Stomach (tissue), 9 donors: ENCODE results near the gene PRDM16. TPM values are rescaled to one million over a fixed set of nuclear protein-coding genes. Genes with fewer than 3 reads are reported as not detected.

ENCODE experiments used
- DNase-seq, 2 donors: peaks; one replicate each; pipeline versions ENCODE4 v3.0.0 to v3.0.0-alpha.2; 2013 to 2019
- H3K27ac ChIP-seq, 5 donors: fragments of 200-600 bp in 4 of 5; sonication (generic) in 4 of 5; one replicate each; pipeline ENCODE4 v1.5.1; 2013 to 2019; ENCODE audit warnings: mild to moderate bottlenecking in 1 of 5, moderate library complexity in 1 of 5
- H3K27me3 ChIP-seq, 3 donors: fragments of 200-600 bp; sonication (generic); one replicate each; pipeline ENCODE4 v1.5.1; 2017 to 2019; ENCODE audit warnings: mixed run types in 1 of 3
- H3K36me3 ChIP-seq, 4 donors: fragments of 200-600 bp; sonication (generic); 1 replicate in 3 of 4; 2 replicates in 1 of 4; pipeline ENCODE4 v1.5.1; 2016 to 2019
- H3K4me1 ChIP-seq, 4 donors: fragments of 200-600 bp; sonication (generic); one replicate each; pipeline ENCODE4 v1.5.1; 2016 to 2019
- H3K4me3 ChIP-seq, 4 donors: fragments of 200-600 bp; sonication (generic) in 3 of 4; one replicate each; pipeline ENCODE4 v1.5.1; 2016 to 2019; ENCODE audit warnings: mild to moderate bottlenecking in 1 of 4
- H3K9me3 ChIP-seq, 4 donors: fragments of 200-600 bp; sonication (generic); one replicate each; pipeline ENCODE4 v1.5.1; 2016 to 2019
- CTCF ChIP-seq, 7 experiments: fragments of 450-650 bp in 4 of 7; fragments of 200-600 bp in 3 of 7; sonication (generic) in 3 of 7; IDR thresholded peaks; one replicate each; pipeline ENCODE4 v1.5.1; 2016 to 2019; ENCODE audit warnings: antibody characterized with exemption in 7 of 7, control low read depth in 2 of 7, mild to moderate bottlenecking in 1 of 7
- EP300 ChIP-seq: sonication (generic); formaldehyde crosslinking; IDR thresholded peaks from one replicate; pipeline ENCODE4 v1.6.1; 2017; ENCODE audit warnings: antibody characterized with exemption
- POLR2A ChIP-seq, 4 donors: fragments of 450-650 bp; IDR thresholded peaks; one replicate each; pipeline ENCODE4 v1.6.1; 2016; ENCODE audit warnings: antibody characterized with exemption in 4 of 4, control low read depth in 2 of 4, mild to moderate bottlenecking in 1 of 4, moderate library complexity in 1 of 4
- POLR2AphosphoS5 ChIP-seq, 3 donors: sonication (generic); formaldehyde crosslinking; IDR thresholded peaks; one replicate each; pipeline ENCODE4 v1.6.1; 2016; ENCODE audit warnings: antibody characterized with exemption in 3 of 3
- WGBS, 5 donors: extraction: QIAGEN DNeasy Blood & Tissue Kit in 3 of 5; methylation state at CpG; one replicate each; pipeline versions ENCODE4 v1.1.5 to v1.1.7; 2013 to 2018; 5-methylcytosine and 5-hydroxymethylcytosine counted together
- intact Hi-C: fragments of 100-400 bp; cut with DNase I; formaldehyde crosslinking; loops from one replicate; pipeline ENCODE4 v1.15.1; 2023; ENCODE audit warnings: low total_unique reads
- polyA plus RNA-seq, 3 donors: library from polyadenylated mRNA; stranded (reverse); fragments of 200-250 nt; gene quantifications; one replicate each; pipeline ENCODE4 v1.2.3, GENCODE V29; 2013
- total RNA-seq, 5 donors: library from RNA; depleted of rRNA; stranded (reverse); fragments of >200 nt; gene quantifications; one replicate each; pipeline versions ENCODE4 v1.1.0 to v1.2.3, GENCODE V29; 2014 to 2016
- donor health status: healthy with polysubstance abuse.
- donor health status: Bipolar disorder and iron deficiency.
- donor health status: healthy.

The PRDM16 gene
- total and polyA plus RNA-seq, 8 donors, result 0.29 to 222 (median 15.8) TPM

DNA sequence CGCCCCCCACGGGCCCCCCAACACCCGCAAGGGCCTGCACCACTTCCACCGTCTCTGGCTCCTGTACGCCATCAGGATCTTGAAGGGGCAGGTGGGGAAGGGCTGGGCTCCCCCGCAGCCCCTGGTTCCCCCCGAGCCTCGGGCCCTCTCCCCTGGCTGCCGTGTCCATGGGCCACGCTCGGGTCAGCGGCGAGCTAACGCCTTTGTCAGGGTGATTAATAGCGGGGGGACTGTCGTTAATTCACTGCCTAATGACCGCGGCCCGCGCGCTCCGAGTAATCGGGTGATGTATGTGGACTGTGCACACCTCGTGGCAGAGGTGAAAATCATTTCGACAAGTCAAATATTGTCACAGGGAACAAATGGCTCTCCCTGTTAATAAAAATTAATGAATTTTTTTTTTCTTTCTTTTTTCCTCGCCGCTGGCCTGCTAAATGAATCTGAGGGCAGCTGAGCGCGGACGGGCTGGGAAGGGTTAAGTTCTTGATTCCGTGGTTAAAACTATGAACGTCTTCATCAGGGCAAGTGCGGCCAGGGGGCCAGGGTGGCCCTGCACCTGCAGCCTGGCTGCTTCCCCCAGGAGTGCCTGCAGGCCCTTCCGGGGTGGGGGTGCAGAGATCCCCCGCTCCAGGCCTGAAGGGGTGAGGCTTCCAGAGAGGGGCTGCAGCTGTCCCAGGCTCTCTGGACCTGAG lies 100.8 kb downstream of the PRDM16 start:
- Histone ChIP-seq H3K4me1 (peaks cover 60 to 67% (median 65%) of the 10 kb centered on the region in 4 donors), H3K9me3 (no peaks in the 10 kb centered on the region), H3K4me3 (no peak overlapping the region), H3K27me3 (peaks cover 0 to 18% (median 0%) of the 10 kb centered on the region in 3 donors), H3K27ac (peak overlapping the region; percentile 86 to 93 (median 89)), H3K36me3 (no peaks in the 10 kb centered on the region)
- no peak for TF ChIP-seq POLR2A (IDR thresholded peaks at IDR 0.05)
- TF ChIP-seq CTCF (IDR thresholded peaks at IDR 0.05), result no peak
- no peak for TF ChIP-seq EP300
- TF ChIP-seq POLR2AphosphoS5 (IDR thresholded peaks at IDR 0.05), result no peak
- intact Hi-C loops, result no loop called here
- 26 to 50% (median 30%) methylated on average over 34 to 35 of the region's 35 CpGs for WGBS, 5 donors
- DNase-seq, result peak; percentile 58 to 72

DNA sequence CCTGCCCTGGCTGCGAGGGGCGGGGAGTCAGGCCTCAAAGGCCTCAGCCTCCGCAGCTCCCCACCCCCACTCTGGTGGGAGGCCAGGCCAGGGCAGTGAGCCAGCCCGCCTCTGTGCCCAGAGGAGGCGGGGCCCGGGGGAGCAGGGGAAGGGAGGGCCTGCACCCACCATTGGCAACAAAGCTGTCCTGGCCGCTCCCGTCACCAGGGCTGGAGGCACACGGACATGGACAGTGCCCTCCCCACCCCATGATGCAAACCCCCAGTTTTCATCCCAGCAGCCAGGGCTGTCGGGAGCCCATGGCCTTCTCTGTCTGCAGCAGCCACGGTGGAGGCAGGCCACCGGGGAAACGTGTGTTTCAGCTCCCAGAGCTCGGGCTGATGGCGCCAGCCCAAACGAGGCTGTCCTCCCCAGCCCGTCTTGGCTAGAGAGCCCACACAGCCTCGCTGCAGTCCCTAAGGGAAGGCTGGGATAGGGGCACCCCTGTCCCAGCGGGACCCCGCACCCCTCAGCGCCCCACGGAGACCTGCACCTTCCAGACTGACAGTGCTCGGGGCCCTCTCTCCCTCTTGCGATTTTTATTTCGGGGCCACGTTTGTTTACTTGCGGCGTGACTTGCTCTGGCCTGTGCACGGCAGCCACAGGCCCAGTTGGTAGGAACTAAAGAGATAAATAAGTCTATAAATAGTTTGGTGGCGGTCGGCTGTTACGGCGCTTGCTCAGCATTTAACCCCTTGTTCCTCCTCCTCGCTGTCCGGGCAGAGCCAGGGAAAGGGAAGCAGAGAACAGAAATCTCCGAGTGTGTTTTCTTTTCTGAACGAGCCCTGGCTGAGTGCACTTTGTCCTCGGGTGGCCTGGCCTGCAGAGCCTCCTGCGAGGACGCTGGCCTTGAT lies 101.8 kb downstream of the PRDM16 start:
- 1 to 3% (median 2%) methylated on average over 32 to 40 of the region's 40 CpGs for WGBS, 5 donors
- Histone ChIP-seq H3K4me1 (peaks cover 66 to 77% (median 73%) of the 10 kb centered on the region in 4 donors), H3K27me3 (peaks cover 0 to 18% (median 0%) of the 10 kb centered on the region in 3 donors), H3K27ac (peak overlapping the region; percentile 86 to 93 (median 89)), H3K36me3 (no peaks in the 10 kb centered on the region), H3K9me3 (no peaks in the 10 kb centered on the region), H3K4me3 (peak overlapping the region; percentile 28 to 41 (median 36))
- intact Hi-C loops, result no loop called here
- DNase-seq, result peak; percentile 91 to 93
- TF ChIP-seq POLR2A (IDR thresholded peaks at IDR 0.05) (peak in 1 of 4 donors; percentile 20), POLR2AphosphoS5 (IDR thresholded peaks at IDR 0.05) (peak; percentile 59 to 69 (median 69)), CTCF (IDR thresholded peaks at IDR 0.05) (no peak), EP300 (no peak)

DNA sequence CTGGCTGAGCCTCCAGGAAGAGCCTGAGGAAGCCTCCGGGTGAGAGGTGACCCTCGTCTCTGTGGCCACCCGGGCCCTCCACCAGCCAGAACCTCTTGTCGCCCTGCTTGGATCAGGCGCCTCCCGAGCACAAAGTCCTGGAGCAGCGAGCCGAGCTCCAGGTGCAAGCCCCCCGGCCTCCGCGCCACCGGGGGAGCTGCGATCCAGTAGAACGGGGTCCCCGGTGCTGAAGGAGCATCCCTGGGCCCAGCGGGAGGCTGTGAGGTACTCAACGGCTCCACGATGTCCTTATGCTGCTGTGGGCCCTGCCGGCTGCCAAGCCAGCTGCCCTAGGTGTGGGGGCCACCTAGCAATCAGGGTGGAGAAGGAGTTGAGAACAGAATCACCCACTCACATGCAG lies 102.8 kb downstream of the PRDM16 start:
- 64 to 81% (median 66%) methylated on average over 6 to 19 of the region's 19 CpGs for WGBS, 5 donors
- H3K27ac ChIP-seq, result peak overlapping the region; percentile 86 to 93 (median 89)
- H3K36me3 ChIP-seq, result no peaks in the 10 kb centered on the region
- peaks cover 66 to 78% (median 74%) of the 10 kb centered on the region in 4 donors for H3K4me1 ChIP-seq
- H3K27me3 ChIP-seq, result peaks cover 0 to 18% (median 0%) of the 10 kb centered on the region in 3 donors
- peak overlapping the region in 1 of 4 donors; percentile 41 for H3K4me3 ChIP-seq
- intact Hi-C loops, result no loop called here
- TF ChIP-seq CTCF (IDR thresholded peaks at IDR 0.05) (no peak), EP300 (no peak), POLR2AphosphoS5 (IDR thresholded peaks at IDR 0.05) (no peak), POLR2A (IDR thresholded peaks at IDR 0.05) (no peak)
- no peaks in the 10 kb centered on the region for H3K9me3 ChIP-seq
- DNase-seq, result no peak
